Right atrium auricular region (tissue), 2 donors: ENCODE results near the gene PRRC2B. TPM values are rescaled to one million over a fixed set of nuclear protein-coding genes. Genes with fewer than 3 reads are reported as not detected.
"Not testable (repeated sequence)": the region's sequence is repeated elsewhere in the genome, so short reads cannot be mapped to it uniquely, and the experiment has no call there.

Experiments
- DNase-seq: peaks from one replicate; pipeline ENCODE4 v3.0.0-alpha.2; 2019; ENCODE audit warnings: low spot score
- H3K27ac ChIP-seq, 2 donors: fragments of 200-600 bp; sonication (generic); 1 replicate in 1 of 2; 2 replicates in 1 of 2; pipeline ENCODE4 v1.5.1; 2016 to 2019
- H3K27me3 ChIP-seq, 2 donors: fragments of 200-600 bp; sonication (generic); one replicate each; pipeline versions ENCODE4 v1.5.1 to v1.6.0; 2017 to 2019
- H3K36me3 ChIP-seq: fragments of 200-600 bp; sonication (generic); one replicate; pipeline ENCODE4 v1.5.1; 2016
- H3K4me1 ChIP-seq, 2 donors: fragments of 200-600 bp; sonication (generic); one replicate each; pipeline versions ENCODE4 v1.5.1 to v1.6.0; 2017 to 2019
- H3K4me3 ChIP-seq, 2 donors: fragments of 200-600 bp; sonication (generic); 1 replicate in 1 of 2; 2 replicates in 1 of 2; pipeline ENCODE4 v1.5.1; 2017 to 2019; ENCODE audit warnings: mild to moderate bottlenecking in 1 of 2, moderate library complexity in 1 of 2
- H3K9me3 ChIP-seq, 2 donors: fragments of 200-600 bp; sonication (generic); one replicate each; pipeline ENCODE4 v1.5.1; 2019
- CTCF ChIP-seq, 2 donors: fragments of 200-600 bp; sonication (generic); IDR thresholded peaks; one replicate each; pipeline ENCODE4 v1.5.1; 2019; ENCODE audit warnings: antibody characterized with exemption in 2 of 2
- total RNA-seq, 2 donors: library from RNA; depleted of rRNA; stranded (reverse); fragments of >200 nt; gene quantifications; one replicate each; pipeline ENCODE4 v1.1.0, GENCODE V29; 2016

The PRRC2B gene
- total RNA-seq = 100 to 1,000 TPM in 1 of 2 donors, 10 to 100 TPM in 1; 76.7 to 120 TPM

- Histone ChIP-seq H3K4me3 (peak within 1 kb of the TSS; percentile 77 to 93), H3K27me3 (no peaks in the 10 kb centered on the region), H3K9me3 (no peaks in the 10 kb centered on the region), H3K27ac (peak within 1 kb of the TSS; percentile 95 to 98), H3K36me3 (no peaks in the 10 kb centered on the region), H3K4me1 (peaks cover 6 to 48% of the 10 kb centered on the region in 2 donors)
- DNase-seq = peak; percentile 69
- peak; percentile 75 to 92 for TF ChIP-seq CTCF (IDR thresholded peaks at IDR 0.05)
Measured at GRCh38 chr9:131393622-131394463, at the start of gene PRRC2B. Gene PRRC2B, plus strand, starts transcription at chr9:131394086. Its CDS starts 36,059 bp downstream, at chr9:131430145.

- not testable (repeated sequence) for H3K27ac ChIP-seq, H3K9me3 ChIP-seq, H3K4me3 ChIP-seq, H3K4me1 ChIP-seq, DNase-seq, H3K27me3 ChIP-seq, H3K36me3 ChIP-seq
Measured at GRCh38 chr9:131344931-131345535, 48.9 kb upstream of the PRRC2B start.

- Histone ChIP-seq H3K4me3 (no peak overlapping the region), H3K4me1 (peaks cover 0 to 10% of the 10 kb centered on the region in 2 donors), H3K27me3 (no peaks in the 10 kb centered on the region), H3K27ac (no peak overlapping the region), H3K9me3 (no peaks in the 10 kb centered on the region), H3K36me3 (no peaks in the 10 kb centered on the region)
- TF ChIP-seq CTCF (IDR thresholded peaks at IDR 0.05) = no peak
- DNase-seq = no peak
Measured at GRCh38 chr9:131346559-131346958, 47.3 kb upstream of the PRRC2B start.

GRCh38 chr9:131347376-131348020 lies 46.4 kb upstream of the PRRC2B start:
- TF ChIP-seq CTCF (IDR thresholded peaks at IDR 0.05) = no peak
- H3K4me1 ChIP-seq = peaks cover 0 to 10% of the 10 kb centered on the region in 2 donors
- H3K27ac ChIP-seq = no peak overlapping the region
- no peaks in the 10 kb centered on the region for H3K36me3 ChIP-seq
- H3K9me3 ChIP-seq = no peaks in the 10 kb centered on the region
- H3K4me3 ChIP-seq = no peak overlapping the region
- no peaks in the 10 kb centered on the region for H3K27me3 ChIP-seq
- DNase-seq = no peak

- H3K27me3 ChIP-seq = no peaks in the 10 kb centered on the region
- H3K4me3 ChIP-seq = no peak overlapping the region
- H3K36me3 ChIP-seq = no peaks in the 10 kb centered on the region
- DNase-seq = no peak
- no peak overlapping the region for H3K27ac ChIP-seq
- peaks cover 0 to 10% of the 10 kb centered on the region in 2 donors for H3K4me1 ChIP-seq
- no peak for TF ChIP-seq CTCF (IDR thresholded peaks at IDR 0.05)
- H3K9me3 ChIP-seq = no peaks in the 10 kb centered on the region
Measured at GRCh38 chr9:131348631-131349521, 45.0 kb upstream of the PRRC2B start.
